ENCODE results near the gene TYRO3.

GRCh38 chr15:41577863-41578735, 19.1 kb downstream of the TYRO3 start:
- TF ChIP-seq POLR2A (IDR thresholded peaks at IDR 0.05; ENCODE audit: low read depth): no peak
- no peak for TF ChIP-seq POLR2AphosphoS5 (IDR thresholded peaks at IDR 0.05)

Measured in esophagus muscularis mucosa (tissue), 2 donors.